MG63 (cell line): ENCODE data around the gene KIF16B. TPM values are rescaled to one million over a fixed set of nuclear protein-coding genes. Genes with fewer than 3 reads are reported as not detected.
"Not testable (repeated sequence)": the region's sequence is repeated elsewhere in the genome, so short reads cannot be mapped to it uniquely, and the experiment has no call there.

ENCODE experiments used
- DNase-seq: peaks from one replicate; pipeline ENCODE4 v3.0.0-alpha.2; 2020
- H3K27me3 ChIP-seq: fragments of 250-450 bp; sonication (Bioruptor Pico); 2 replicates; pipeline ENCODE4 v1.5.1; 2020; ENCODE audit warnings: mild to moderate bottlenecking, moderate library complexity
- H3K36me3 ChIP-seq: fragments of 250-450 bp; sonication (Bioruptor Pico); 2 replicates; pipeline ENCODE4 v1.5.1; 2020; ENCODE audit warnings: mild to moderate bottlenecking, moderate library complexity
- H3K4me3 ChIP-seq: fragments of 250-450 bp; sonication (Bioruptor Pico); 2 replicates; pipeline ENCODE4 v1.5.1; 2020; ENCODE audit warnings: mild to moderate bottlenecking, moderate library complexity
- H3K9me3 ChIP-seq: fragments of 250-450 bp; sonication (Bioruptor Pico); 2 replicates; pipeline ENCODE4 v1.5.1; 2020; ENCODE audit warnings: mild to moderate bottlenecking, moderate library complexity
- total RNA-seq: library from RNA; depleted of rRNA; stranded (reverse); fragments of >200 nt; shearing (Covaris generic); gene quantifications from 2 replicates; pipeline ENCODE4 v1.2.3, GENCODE V29; 2014; ENCODE audit warnings: low replicate concordance

KIF16B gene
- total RNA-seq, 1 experiment from 2014 or later = 2.9 TPM

DNA sequence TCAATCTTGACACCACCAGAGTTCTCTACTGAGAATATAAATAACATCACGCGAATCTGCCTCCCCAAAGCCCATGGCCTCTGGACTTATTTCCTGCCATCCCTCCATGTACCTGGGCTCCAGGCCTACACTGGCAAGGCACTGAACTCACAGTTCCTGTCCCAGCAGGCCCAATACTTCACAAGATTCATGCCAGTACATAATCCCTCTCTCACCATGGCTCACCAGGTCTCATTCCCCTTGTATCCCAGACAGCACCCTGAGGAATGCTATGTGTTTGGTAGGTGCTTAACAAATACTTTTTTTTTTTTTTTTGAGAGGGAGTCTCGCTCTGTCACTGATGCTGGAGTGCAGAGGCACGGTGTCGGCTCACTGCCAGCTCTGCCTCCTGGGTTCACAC, 1.9 kb downstream of the KIF16B start:
- Histone ChIP-seq H3K36me3 (no peaks in the 10 kb centered on the region), H3K27me3 (no peaks in the 10 kb centered on the region), H3K4me3 (no peak overlapping the region), H3K9me3 (no peaks in the 10 kb centered on the region)
- DNase-seq = no peak

DNA sequence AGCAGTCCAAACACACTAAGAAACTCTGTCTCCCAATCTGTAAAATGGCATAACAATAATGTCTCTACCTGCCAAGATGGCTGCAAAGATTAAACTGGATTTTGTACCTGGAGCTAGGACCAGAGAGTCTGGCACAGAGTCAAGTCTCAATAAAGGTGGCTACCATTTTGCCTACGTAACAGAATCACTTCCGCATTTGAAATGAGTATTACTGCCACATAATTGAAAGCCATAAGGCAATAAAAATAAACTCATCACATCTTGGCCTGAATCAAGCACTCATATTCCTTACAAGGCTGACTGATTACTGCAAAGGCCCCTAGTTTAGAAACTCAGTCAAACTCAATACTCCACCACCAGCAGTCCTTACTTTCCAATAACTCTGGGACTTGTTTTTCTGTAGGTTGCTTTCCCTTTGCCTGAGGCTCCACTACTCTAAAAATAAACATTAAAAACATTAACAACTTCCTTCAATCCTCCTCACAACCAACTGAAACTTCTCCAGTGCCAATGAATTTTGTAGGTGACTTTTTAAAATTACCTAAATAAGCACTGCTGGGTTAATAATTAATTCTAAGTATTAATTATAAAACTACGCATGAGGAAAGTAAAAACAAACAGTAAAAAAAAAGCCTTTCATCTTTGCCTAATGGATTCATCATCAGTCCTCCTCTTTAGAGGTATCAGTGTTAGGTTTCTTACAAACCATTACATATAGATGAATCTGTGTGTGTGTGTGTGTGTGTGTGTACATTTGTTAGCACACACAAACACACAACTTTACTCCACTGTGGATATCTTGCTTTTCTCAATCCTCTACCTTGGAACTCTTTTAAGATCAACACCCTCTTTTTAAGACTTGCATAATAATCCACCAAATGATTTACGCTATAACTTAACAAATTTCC, 3.7 kb downstream of the KIF16B start:
- no peak for DNase-seq
- Histone ChIP-seq H3K36me3 (no peaks in the 10 kb centered on the region), H3K4me3 (no peak overlapping the region), H3K9me3 (no peaks in the 10 kb centered on the region), H3K27me3 (no peaks in the 10 kb centered on the region)

DNA sequence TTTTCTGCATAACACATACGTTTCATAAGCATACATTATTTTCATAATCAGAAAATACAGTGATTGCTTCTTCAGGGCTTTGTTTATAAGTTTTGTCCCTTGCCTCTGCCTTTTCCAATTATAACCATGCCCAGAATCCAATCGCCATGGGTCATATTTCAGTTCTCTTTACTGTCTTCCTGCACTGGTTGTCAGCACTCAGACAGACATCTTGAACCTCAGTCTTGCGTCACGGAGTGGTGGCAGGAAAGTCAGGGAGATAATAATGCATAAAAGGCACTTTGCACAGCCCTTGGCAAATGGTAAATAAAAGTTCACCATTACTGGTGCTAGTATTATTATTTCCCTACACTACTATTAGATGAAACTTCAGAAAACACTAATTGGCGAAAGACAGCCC, 7.2 kb downstream of the KIF16B start:
- no peak for DNase-seq

DNA sequence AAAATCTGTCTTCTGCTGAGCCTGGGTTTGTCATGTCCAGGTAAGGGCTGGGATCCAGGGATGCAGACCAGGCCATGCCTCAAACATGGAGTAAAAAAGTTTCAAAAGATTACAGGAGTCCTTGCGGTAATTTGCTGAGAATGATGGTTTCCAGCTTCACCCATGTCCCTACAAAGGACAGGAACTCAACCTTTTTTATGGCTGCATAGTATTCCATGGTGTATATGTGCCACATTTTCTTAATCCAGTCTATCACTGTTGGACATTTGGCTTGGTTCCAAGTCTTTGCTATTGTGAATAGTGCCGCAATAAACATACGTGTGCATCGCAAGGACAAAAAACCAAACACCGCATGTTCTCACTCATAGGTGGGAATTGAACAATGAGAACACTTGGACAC, 9.2 kb downstream of the KIF16B start:
- not testable (repeated sequence) for DNase-seq, H3K4me3 ChIP-seq, H3K27me3 ChIP-seq, H3K36me3 ChIP-seq, H3K9me3 ChIP-seq

More for the DNA sequence above, 7.2 kb downstream of the KIF16B start:
- H3K9me3 ChIP-seq = no peaks in the 10 kb centered on the region
- no peaks in the 10 kb centered on the region for H3K27me3 ChIP-seq
- H3K36me3 ChIP-seq = no peaks in the 10 kb centered on the region
- no peak overlapping the region for H3K4me3 ChIP-seq

DNA sequence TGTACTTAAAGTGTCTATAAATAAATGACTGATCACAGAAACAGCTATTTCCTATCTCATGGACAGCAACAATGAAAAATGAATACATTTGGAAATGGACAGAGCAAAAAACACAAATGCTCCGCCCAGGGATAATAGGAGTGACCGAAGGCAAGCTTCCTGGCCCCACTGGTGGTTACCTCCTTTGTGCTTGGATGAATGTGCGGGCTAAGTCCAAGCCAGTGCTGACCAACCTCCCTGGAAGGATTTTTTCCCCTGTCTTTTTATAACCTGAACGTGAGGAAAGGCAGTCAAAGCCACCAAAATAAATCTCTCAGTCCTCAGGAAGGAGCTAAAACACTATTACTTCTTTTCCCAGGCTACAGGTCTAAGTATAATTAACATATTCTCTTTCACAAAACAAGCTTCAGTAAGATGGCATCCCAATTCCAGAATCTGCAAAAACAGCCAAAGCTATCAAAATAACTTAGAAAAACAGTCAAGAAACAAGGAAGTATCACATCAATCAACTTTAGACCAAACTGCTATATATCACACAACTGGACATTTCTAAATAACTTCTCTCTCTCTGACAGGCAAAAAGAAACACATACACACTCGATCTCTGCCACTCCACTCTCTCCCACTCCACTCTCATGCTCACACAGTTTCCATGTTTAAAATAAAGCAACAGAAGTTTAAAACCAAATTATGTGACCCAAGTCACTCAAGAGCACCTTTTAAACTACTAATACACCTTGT, 10.0 kb downstream of the KIF16B start:
- no peak for DNase-seq
- Histone ChIP-seq H3K27me3 (no peaks in the 10 kb centered on the region), H3K36me3 (no peaks in the 10 kb centered on the region), H3K9me3 (no peaks in the 10 kb centered on the region), H3K4me3 (no peak overlapping the region)

DNA sequence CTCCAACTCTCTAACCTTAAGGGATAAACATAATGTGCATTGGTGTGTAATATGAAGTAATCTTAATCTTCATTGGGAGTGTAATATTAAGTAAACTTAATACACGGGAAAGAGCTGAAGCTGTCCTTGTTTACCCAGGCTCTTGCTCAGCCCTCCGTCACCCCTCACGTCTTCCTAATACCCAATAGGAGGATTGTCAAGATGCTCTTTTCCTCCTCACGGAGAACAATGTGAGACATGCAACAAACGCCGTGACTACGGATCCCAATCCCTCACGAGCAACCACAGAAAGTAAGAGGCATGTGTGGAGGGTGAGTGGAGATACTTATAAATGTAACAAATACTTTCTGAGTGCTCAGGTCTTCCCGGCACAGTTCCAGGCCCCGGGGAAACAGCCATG, 11.0 kb downstream of the KIF16B start:
- H3K36me3 ChIP-seq = no peaks in the 10 kb centered on the region
- no peaks in the 10 kb centered on the region for H3K27me3 ChIP-seq
- H3K9me3 ChIP-seq = no peaks in the 10 kb centered on the region
- no peak for DNase-seq
- H3K4me3 ChIP-seq = no peak overlapping the region

DNA sequence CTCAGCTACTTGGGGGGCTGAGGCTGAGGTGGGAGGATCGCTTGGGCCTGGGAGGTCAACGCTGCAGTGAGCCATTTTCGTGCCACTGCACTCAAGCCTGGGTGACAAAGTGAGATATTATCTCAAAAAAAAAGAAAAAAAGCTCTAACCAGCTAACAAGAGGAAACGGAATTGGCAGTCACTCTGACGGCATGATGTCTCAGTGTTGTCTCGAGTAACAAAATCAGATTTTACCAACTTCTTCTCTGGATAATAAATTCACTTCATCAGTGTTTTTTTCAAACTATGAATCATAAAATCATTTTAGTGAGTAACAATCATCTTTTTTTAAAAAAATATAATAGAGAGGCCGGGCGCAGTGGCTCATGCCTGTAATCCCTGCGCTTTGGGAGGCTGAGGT, 12.6 kb downstream of the KIF16B start:
- no peak for DNase-seq
- Histone ChIP-seq H3K36me3 (no peaks in the 10 kb centered on the region), H3K9me3 (no peaks in the 10 kb centered on the region)

DNA sequence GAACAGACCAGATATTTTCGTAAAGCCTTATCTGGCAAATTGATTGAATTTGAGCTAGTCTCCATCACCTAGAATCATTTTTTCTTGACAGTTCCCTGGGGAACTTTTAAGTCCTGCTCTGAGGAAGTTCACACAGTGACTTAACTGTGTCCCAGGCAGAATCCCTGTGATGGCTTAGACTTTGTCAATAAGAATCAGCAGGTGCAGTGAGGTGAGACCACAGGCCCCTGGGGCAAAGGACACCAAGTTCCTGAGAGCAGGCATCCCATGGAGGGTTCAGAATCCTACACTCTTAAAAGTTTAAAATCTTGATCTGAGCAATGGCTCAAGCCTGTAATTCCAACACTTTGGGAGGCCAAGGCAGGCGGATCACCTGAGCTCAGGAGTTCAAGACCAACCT, 13.0 kb downstream of the KIF16B start:
- Histone ChIP-seq H3K4me3 (no peak overlapping the region), H3K27me3 (no peaks in the 10 kb centered on the region), H3K36me3 (no peaks in the 10 kb centered on the region), H3K9me3 (no peaks in the 10 kb centered on the region)
- DNase-seq = no peak

More for the DNA sequence above, 12.6 kb downstream of the KIF16B start:
- no peaks in the 10 kb centered on the region for H3K27me3 ChIP-seq
- no peak overlapping the region for H3K4me3 ChIP-seq

DNA sequence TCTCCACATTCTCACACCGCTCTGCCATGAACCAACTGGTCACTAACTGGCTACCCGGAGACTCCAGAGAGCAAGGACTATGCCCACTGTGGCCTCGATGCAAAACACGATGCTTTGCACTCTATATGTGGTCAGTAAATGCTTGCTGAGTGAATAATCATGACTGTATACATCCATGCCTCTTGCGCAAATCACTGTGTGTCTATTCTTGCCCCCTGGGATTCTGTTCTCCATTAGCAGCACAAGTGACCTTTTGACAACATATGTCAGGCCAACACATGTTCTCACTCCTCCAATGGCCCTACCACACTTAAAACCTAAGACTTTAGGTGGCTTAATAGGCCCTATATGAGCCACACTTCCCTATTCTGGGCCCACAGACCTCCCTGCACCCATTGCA, 16.9 kb downstream of the KIF16B start:
- DNase-seq = no peak
- Histone ChIP-seq H3K4me3 (no peak overlapping the region), H3K9me3 (no peaks in the 10 kb centered on the region), H3K27me3 (no peaks in the 10 kb centered on the region), H3K36me3 (no peaks in the 10 kb centered on the region)

DNA sequence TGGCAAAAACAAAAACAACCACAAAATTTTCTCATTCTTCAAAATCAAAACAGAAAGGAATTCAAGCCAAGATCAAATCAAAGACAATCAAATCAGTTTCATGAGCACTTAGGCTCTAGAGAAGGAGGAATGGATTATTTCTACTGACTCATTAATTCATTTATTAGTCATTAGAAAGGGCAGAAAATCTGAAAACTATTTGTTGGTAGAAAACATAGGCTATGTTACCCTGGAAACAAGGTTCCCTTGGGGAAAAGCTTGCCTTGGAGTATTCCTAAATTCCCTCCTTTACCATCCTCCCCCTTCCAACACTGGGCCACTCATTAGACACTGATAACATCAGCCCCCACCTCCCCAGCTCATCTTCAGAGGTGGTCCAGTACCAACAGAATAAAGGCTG, 17.5 kb downstream of the KIF16B start:
- Histone ChIP-seq H3K36me3 (no peaks in the 10 kb centered on the region), H3K9me3 (no peaks in the 10 kb centered on the region), H3K27me3 (no peaks in the 10 kb centered on the region), H3K4me3 (no peak overlapping the region)
- DNase-seq = no peak

DNA sequence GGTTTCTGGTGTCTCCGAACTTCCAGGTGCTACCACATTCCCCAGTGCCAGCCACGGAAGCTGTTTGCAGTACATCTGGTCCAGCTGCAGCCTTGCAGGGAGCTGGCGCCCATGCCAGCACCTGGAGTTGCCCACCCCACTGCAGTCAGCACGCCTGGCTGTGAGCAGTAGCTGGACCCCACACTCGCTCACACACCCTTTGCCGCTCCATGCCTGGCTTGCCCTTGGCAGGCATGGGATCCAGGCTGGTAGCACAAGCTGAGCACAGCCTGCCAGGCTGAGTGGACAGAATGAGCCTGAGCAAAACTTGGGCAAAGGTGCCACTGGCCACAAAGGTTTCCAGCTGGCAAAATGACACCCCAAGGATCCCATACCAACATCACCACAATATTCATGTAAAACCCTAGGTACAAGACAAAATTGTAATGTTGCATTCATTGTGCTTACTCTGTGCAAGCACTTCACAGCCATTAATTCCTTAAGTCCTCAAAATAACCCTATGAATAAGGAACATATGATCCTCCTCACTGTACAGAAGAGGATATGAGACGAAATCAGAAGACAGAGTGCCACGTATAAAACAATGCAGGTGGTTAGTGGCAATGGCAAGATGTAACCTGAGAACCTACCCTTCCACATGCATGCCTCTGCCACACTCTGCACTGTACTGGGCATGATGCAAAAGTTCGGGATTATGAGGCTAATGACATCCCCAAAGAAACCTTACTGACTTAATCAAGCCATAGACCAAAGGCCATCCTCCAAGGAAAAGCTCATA, 18.3 kb downstream of the KIF16B start:
- H3K4me3 ChIP-seq = no peak overlapping the region

DNA sequence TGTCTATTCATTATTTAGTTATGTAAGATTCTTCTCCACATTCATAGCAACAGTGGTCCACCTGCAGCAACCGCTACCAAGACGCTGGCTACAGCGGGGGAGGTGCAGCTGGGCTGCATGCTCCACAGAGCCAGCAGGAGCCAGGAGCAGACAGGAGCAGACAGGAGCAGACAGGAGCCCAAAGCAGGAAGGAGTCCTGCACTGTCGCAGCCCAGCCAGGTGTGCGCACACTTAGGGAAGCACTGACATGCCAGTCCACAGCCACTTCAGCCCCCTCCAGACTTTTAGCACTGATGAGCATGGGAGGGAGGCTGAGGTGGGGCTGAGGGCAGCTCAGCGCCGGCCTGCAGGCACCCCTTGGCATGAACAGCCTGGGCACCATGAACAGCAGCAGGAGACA, 19.6 kb downstream of the KIF16B start:
- Histone ChIP-seq H3K27me3 (no peaks in the 10 kb centered on the region), H3K36me3 (no peaks in the 10 kb centered on the region), H3K4me3 (no peak overlapping the region), H3K9me3 (no peaks in the 10 kb centered on the region)
- no peak for DNase-seq

More for the DNA sequence above, 18.3 kb downstream of the KIF16B start:
- Histone ChIP-seq H3K36me3 (no peaks in the 10 kb centered on the region), H3K9me3 (no peaks in the 10 kb centered on the region), H3K27me3 (no peaks in the 10 kb centered on the region)
- no peak for DNase-seq

DNA sequence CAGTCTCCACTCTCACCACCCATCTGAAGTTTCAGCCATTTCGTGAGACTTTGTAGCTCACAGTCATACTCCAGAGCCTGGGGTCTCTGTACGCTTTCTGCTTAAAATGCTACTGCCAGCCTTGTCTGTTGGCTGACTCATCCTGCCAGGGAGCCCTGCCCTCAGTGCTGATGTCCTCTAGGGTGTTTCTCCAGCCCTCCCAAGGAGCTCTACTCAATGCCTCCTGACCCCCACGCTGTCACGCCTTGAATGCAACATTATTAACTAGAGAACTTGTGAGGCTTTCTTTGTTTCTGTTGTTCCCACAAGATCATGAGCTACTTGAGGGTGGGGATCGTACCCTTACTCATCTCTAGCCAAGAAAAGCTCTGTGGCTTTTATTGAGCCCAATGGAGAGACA, 20.1 kb downstream of the KIF16B start:
- no peaks in the 10 kb centered on the region for H3K36me3 ChIP-seq
- no peak overlapping the region for H3K4me3 ChIP-seq
- H3K9me3 ChIP-seq = no peaks in the 10 kb centered on the region
- DNase-seq = no peak
- H3K27me3 ChIP-seq = no peaks in the 10 kb centered on the region

DNA sequence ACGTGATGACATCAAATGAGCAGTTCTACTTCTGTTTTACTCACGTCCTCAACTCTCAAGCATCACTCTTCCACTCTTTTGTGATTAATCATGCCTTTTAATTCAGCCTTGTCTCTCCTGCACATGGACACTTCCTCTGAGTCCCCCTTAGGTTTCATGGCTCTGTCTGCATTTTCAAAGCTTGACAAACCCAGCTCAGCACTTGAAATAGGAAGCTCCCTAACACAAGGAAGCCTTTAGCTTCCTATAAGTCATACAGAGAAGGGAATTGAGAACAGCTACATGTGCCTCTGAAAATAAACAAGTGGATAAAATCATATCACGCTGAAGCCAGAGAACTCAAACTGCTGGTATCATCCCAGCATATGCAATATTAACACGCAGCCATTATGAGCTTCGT, 21.2 kb downstream of the KIF16B start:
- no peaks in the 10 kb centered on the region for H3K9me3 ChIP-seq
- no peaks in the 10 kb centered on the region for H3K36me3 ChIP-seq
- no peak overlapping the region for H3K4me3 ChIP-seq
- no peaks in the 10 kb centered on the region for H3K27me3 ChIP-seq
- no peak for DNase-seq

DNA sequence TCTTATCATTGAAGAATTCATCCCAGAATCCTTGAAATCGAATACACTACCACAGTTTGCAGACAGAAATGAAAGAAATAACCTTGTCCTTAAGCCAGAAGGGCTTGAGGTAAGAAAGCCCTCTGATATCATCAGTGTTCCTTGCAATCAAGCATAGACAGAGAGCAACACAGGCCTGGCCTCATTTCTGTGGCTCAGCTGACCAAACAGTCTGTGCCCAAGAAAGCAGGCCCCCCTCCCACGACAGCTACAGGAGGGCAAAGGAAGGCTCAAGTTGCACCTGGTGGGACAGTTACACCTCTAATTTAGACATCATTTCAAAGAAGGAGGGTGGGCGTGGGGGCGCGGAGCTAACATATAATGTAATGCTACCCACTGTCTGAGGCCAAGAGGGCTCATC, 21.6 kb downstream of the KIF16B start:
- no peaks in the 10 kb centered on the region for H3K9me3 ChIP-seq
- H3K36me3 ChIP-seq = no peaks in the 10 kb centered on the region
- H3K27me3 ChIP-seq = no peaks in the 10 kb centered on the region
- no peak for DNase-seq
- H3K4me3 ChIP-seq = no peak overlapping the region

DNA sequence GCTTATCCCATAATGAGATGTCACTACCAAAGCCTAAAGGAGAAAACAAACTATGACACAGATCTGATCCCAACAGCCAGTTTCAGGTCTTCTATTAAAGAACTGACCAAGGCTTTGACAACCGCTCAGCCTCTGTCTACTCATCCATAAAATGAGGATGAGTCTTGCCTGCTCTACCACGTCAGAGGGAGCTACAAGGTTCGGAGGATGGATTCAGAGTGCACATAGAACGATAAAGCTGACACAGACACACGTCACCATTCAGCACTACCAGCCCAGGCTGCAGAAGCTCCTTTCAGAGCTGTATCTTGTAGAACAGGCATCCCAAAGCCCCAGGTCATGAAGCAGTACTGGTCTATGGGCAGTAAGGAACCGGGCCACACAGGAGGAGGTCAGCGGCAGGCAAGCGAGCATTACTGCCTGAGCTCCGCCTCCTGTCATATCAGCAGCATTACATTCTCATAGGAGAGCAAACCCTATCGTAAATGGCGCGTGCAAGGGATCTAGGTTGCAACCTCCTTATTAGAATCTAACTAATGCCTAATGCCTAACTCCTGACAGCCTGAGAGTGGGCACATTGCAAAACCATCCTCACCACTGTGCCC, 25.1 kb downstream of the KIF16B start:
- Histone ChIP-seq H3K27me3 (no peaks in the 10 kb centered on the region), H3K4me3 (no peak overlapping the region), H3K36me3 (no peaks in the 10 kb centered on the region), H3K9me3 (no peaks in the 10 kb centered on the region)
- DNase-seq = no peak

DNA sequence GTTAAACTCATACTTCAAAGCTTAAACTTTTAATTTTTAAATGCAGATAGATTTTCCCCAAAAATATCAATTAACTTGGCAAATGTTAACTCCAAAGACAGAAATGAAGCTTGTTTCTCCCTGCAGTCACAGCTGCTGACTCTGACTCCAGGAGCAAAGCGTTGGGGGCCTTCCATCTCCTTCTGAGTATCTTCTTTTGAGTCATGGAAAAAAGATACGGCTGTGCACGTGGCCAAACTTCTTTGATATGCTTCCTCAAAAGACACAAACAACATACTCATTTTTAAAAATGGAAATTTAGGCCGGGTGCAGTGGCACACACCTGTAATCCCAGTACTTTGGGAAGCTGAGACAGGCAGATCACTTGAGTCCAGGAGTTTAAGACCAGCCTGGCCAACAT, 28.3 kb downstream of the KIF16B start:
- Histone ChIP-seq H3K9me3 (no peaks in the 10 kb centered on the region), H3K4me3 (no peak overlapping the region), H3K27me3 (no peaks in the 10 kb centered on the region), H3K36me3 (no peaks in the 10 kb centered on the region)
- no peak for DNase-seq
